ENCODE measurements around the gene TUBGCP3.
"Not testable (repeated sequence)": the region's sequence is repeated elsewhere in the genome, so short reads cannot be mapped to it uniquely, and the experiment has no call there.

Gene TUBGCP3, protein sequence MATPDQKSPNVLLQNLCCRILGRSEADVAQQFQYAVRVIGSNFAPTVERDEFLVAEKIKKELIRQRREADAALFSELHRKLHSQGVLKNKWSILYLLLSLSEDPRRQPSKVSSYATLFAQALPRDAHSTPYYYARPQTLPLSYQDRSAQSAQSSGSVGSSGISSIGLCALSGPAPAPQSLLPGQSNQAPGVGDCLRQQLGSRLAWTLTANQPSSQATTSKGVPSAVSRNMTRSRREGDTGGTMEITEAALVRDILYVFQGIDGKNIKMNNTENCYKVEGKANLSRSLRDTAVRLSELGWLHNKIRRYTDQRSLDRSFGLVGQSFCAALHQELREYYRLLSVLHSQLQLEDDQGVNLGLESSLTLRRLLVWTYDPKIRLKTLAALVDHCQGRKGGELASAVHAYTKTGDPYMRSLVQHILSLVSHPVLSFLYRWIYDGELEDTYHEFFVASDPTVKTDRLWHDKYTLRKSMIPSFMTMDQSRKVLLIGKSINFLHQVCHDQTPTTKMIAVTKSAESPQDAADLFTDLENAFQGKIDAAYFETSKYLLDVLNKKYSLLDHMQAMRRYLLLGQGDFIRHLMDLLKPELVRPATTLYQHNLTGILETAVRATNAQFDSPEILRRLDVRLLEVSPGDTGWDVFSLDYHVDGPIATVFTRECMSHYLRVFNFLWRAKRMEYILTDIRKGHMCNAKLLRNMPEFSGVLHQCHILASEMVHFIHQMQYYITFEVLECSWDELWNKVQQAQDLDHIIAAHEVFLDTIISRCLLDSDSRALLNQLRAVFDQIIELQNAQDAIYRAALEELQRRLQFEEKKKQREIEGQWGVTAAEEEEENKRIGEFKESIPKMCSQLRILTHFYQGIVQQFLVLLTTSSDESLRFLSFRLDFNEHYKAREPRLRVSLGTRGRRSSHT

DNA sequence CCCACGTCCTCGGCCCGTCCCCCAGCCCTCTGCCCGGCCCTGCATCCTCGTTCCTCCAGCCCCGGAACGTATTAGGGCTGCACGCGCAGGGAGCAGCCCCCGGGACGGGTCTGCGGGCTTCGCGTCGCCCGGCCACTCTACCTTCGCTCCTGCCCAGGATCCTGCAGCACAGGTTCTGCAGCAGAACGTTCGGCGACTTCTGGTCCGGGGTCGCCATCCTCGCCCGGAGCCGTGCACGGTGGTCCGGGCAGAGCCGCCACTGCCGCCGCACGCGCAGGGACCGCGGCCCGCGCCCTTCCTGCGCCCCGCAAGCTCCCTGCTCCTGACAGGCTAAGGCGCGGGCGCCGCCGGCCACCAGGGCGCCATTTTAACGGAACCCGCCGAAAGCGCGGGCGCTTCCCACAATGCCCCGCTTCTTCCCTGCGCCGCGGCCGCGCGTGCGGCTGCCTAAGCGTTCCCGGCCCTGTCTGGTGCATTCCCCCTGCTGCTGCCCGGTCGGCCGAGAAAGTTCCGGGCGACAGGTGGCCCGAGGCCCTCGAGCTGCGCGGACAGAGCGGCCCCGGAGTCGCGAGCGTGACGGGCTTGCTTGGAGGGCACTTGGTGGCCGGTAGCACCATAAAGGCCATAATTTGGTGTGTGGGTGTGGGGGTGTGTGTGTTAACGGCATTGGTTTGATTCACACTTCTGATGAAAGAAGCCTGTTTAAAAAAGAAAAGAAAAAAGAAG lies at the start of gene TUBGCP3:
Gene TUBGCP3, minus strand, starts transcription at position 390 of the 726 bp plus-strand sequence. Its CDS starts 173 bp downstream, at position 217.
- peak; percentile 40 to 51 for DNase-seq (ENCODE audit: low read depth in 2 of 2)

- no peak for DNase-seq (ENCODE audit: low read depth in 2 of 2)
Observed at GRCh38 chr13:112637017-112637801, 49.3 kb upstream of the TUBGCP3 start.

GRCh38 chr13:112636401-112636975 lies 48.5 kb upstream of the TUBGCP3 start:
- DNase-seq (ENCODE audit: low read depth in 2 of 2) = no peak

DNA sequence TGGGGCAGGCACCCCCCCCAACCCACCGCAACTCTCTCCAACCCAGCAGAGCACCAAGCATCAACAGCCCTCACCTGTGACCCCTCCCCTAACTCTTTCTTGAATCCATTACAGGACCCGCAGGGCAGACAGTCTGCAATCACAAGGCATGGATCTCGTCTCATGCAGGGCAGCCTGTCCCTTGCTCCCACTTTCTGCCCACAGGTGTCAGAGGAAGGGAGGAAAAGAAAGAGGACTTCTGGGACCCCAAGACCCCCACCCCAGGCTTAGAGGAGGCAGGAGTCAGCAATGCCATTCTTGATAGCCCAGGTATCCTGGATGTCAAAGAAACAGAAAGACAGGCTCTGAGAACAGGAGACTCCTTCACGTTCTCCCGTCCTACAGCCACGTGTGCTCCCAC lies 47.4 kb upstream of the TUBGCP3 start:
- no peak for DNase-seq (ENCODE audit: low read depth in 2 of 2)

DNA sequence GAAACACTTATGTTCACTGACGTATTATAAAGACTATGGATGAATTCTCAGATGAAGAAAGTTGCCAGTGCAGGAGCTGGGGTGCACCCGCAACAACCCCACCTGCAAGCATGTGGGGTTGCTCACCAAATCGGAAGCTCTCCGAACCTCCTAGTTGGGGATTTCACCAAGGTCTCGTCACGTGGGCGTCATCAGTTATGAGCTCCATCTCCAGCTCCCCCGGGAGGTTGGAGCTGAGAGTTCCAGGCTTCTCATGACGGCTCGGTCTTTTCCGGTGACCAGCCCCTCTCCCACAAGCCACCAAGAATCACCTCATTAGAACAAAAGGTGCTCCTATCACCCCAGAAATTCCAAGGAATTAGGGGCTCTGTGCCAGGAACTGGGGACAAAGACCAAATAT lies 46.1 kb upstream of the TUBGCP3 start:
- no peak for DNase-seq (ENCODE audit: low read depth in 2 of 2)

DNA sequence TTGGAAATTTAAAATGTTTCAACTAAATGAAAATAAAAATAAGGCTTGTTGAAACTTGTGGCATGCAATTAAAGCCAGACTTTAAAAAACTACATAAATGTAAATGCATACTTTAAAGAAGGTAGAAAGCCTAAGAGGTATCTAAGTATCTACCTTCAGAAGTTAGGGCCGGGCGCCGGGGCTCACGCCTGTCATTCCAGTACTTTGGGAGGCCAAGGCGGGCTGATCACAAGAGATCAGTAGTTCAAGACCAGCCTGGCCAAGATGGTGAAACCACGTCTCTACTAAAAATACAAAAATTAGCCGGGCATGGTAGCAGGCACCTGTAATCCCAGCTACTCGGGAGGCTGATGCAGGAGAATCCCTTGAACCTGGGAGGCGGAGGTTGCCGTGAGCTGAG lies 42.3 kb upstream of the TUBGCP3 start:
- not testable (repeated sequence) for DNase-seq (ENCODE audit: low read depth in 2 of 2)

DNA sequence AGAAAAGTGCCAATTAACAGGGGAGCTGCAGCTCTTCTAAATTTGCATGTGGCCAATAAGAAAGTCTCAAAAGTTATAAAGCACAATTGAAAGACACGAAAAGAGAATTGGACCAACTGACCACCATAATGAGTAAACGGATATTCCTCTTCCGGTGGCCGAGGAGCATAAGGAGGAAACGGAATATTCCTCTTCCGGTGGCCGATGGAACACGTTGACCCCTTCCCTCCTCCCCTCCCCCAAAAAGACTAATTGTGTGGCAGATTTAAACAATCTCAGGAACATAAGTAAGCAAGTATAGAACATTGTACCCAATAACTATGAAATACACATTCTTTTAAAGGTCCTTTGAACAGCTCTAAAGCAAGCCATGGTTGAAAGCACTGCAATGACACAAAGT lies 41.2 kb upstream of the TUBGCP3 start:
- DNase-seq (ENCODE audit: low read depth in 2 of 2) = no peak

DNA sequence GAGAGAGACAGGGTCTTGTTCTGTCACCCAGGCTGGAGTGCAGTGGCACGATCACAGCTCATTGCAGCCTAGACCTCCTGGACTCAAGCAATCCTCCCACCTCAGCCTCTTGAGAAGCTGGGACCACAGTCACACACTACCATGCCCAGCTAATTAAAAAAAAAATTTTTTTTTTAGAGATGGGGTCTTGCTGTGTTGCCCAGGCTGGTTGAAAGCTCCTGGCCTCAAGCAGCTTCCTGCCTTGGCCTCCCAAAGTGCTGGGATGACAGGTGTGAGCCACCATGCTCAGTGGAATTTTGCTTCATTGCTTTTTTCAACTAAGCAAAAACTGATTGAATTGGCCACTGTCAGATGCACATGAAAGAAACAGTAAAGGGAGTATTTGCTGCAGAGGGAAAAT lies 39.7 kb upstream of the TUBGCP3 start:
- DNase-seq (ENCODE audit: low read depth in 2 of 2) = not testable (repeated sequence)

DNA sequence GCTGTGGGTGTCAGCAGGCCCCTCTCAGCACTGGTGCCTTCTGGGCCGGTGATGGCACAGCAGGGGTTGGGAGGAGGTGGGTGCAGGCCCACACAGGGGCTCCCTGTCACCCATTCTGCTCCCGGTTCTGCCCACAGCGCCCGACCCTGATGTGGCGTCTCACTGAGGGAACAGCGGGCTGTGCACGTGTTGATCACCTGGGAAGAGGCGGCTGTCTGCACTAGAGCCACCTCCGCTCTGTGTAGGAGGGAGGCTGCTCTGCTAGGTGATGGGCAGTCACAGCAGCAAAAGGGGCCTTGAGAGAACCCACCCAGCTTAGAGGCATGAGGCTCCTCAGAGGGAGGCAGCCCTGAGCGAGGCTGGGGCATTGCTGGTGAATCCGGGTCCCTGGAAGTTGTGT lies 39.2 kb upstream of the TUBGCP3 start:
- DNase-seq (ENCODE audit: low read depth in 2 of 2) = no peak

GRCh38 chr13:112626761-112627160 lies 38.8 kb upstream of the TUBGCP3 start:
- DNase-seq (ENCODE audit: low read depth in 2 of 2) = no peak

GRCh38 chr13:112626124-112626523 lies 38.2 kb upstream of the TUBGCP3 start:
- no peak for DNase-seq (ENCODE audit: low read depth in 2 of 2)

DNA sequence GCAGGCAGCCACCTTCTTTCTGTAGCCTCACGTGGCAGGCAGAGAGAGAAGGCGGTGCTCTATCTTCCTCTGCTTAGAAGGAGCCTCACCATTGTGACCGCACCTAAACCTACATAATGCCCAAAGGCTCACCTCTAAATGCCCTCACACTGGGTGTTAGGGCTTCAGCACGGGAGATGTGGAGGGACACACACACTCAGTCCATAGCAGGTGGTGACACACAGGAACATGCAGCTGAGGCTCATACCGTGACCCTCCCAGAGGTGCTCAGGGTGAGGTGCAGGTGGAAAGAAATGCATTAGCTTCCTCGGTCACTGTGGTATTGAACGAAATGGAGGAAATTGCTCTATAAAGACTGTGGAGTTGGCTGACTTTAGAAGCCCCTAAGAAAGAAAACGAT lies 37.7 kb upstream of the TUBGCP3 start:
- no peak for DNase-seq (ENCODE audit: low read depth in 2 of 2)

DNA sequence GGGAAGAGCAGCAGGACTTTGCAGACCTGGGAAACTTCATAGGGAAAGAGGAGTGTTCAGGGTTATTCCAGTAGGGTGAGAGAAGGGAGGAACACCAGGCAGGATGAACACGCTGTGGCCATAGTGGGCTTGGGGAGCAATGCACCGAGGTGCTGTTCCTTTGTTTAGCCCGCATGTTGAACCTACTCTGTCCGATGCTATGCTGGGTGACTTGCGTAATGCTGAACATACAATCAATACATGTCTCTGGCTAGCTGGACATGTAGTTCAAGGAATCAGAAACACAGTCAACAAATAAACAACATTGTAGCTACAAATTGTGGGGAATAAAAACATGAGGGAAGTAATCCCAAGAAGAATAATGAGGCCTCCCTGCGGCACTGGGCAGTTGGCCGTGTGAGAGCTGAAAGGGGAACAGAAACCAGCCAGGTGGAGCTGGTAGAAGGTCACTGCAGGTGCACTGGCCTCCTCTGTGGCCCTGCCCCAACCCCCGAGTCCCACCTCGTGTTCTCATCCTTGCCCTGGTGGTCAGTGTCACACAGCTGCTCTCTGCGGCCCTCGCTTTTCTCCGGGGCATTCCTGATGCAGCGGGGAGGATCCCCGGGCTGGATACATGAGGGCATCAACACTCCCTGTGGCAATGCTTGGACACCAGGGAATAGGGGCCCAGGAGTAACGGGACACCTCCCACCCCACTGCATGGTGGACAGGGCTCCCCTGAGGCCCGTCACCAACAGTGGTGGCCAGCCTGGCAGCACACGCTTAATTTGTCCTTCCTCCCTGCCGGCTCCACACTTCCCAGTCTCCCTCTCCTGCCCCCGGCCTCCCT lies 36.9 kb upstream of the TUBGCP3 start:
- no peak for DNase-seq (ENCODE audit: low read depth in 2 of 2)

DNA sequence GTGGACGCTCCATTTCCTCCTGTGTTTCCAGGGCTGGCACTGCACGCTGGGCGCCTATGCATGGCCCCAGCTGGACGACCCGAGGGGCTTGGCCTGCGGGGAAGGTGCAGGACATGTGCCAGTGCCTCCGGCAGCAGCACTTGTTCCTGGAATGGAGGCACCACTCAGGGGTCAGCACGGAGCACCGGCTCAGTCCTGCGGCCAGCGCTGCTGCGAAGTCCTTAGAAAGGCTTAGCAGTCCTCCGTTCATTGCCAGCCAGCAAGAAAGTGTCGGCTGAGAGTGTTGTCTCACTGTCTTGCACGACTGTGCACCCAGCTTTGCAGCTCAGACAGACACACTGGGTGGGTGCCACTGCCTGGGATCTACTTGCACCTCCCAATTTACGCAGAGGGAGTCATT lies 36.1 kb upstream of the TUBGCP3 start:
- no peak for DNase-seq (ENCODE audit: low read depth in 2 of 2)

- no peak for DNase-seq (ENCODE audit: low read depth in 2 of 2)
Observed at GRCh38 chr13:112623051-112623711, 35.2 kb upstream of the TUBGCP3 start.

- no peak for DNase-seq (ENCODE audit: low read depth in 2 of 2)
Observed at GRCh38 chr13:112622375-112622774, 34.4 kb upstream of the TUBGCP3 start.

DNA sequence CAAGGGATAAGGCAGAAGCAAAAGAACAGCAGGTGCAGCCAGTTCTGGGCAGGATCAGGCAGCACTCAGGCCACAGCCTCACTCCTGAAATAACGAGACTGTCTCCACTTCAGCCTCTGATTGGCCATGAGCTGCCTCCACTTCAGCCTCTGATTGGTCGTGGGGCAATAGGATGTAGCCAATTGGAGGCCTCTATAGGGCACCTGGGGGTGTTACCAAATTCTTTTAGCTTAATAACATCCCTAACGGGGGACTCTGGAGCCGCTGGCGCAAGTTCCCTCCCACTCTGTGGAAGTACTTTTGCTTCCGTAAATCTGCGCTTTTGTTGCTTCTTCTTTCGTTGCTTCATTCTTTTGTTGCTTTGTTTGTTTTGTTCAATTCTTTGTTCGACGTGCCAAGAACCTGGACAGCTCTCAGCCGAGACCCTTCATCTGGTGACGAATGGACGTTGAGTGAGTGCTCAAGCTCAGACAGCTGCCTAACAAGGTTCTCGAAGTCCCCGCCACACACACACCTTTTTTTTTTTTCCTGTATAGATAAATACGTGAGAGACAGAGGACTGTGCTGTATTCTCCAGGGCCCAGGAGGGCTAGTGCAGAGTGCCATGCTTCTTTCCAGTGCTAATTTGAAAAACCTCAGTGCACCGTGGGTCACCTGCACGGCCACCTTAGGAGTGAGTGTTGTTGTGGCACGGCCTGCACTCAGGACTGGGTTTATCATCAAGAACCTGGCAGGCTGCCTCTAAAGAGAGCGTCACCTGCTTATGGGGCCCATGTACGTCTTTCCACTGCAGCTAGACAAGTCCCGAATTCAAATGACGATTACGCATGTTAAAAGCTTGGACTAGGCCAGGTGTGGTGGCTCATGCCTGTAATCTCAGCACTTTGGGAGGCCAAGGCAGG lies 32.0 kb upstream of the TUBGCP3 start:
- peak in 1 of 2 experiments; percentile 6 for DNase-seq (ENCODE audit: low read depth in 2 of 2)

DNA sequence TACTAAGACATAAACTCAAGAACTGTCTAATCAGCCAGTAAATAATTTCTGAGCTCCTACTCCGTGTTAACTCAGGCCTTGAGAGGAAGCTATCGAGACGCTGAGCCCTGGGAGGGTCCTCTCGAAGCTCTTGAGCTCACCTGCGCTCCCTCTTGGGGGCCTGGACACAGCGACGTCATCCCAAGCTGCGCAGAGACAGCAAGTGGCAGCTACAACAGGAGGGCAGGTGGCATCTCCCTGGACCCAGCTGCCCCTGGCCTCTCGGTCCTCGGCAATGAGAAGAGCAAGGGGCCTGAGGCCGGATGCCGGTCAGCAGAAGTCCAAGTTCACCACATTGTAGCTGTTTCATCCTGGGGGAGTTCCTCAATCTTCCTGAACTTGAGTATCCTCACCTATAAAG lies 30.5 kb upstream of the TUBGCP3 start:
- DNase-seq (ENCODE audit: low read depth in 2 of 2) = no peak
